Panc1 (cell line): ENCODE results near the gene ATP8B3. TPM values are rescaled to one million over a fixed set of nuclear protein-coding genes. Genes with fewer than 3 reads are reported as not detected.

Experiments used
- ATAC-seq: fragments of 200-7000 bp; cut with Tn5 transposase; 2 replicates; pipeline ENCODE4 v1.9.1; 2020; ENCODE audit warnings: mild to moderate bottlenecking, moderate library complexity
- BruUV-seq: library from RNA; stranded (reverse); fragments of 400-500 nt; replicated peaks from 2 replicates; lab custom pipeline; 2021; lab: Mats Ljungman, UMichigan
- CTCF ChIA-PET: fragments of 300-600 bp; sonication (Branson Sonifier 250); formaldehyde crosslinking; loops from one replicate; lab custom pipeline; 2022; ENCODE audit warnings: antibody characterized with exemption; lab: Charles Lee
- POLR2A ChIA-PET: fragments of 300-600 bp; sonication (Branson Sonifier 250); formaldehyde crosslinking; loops from one replicate; lab custom pipeline; 2022; ENCODE audit warnings: antibody characterized with exemption; lab: Charles Lee
- DNase-seq: peaks from one replicate; pipeline ENCODE4 v3.0.0-alpha.2; 2010; ENCODE audit warnings: low read depth, low spot score
- H3K27ac ChIP-seq: 2 replicates; pipeline ENCODE4 v1.5.1; 2011; ENCODE audit warnings: mild to moderate bottlenecking, low read length, inconsistent platforms
- H3K27me3 ChIP-seq: fragments of 200-500 bp; sonication (Bioruptor generic); 2 replicates; pipeline ENCODE4 v1.6.0; 2014; ENCODE audit warnings: low read length, inconsistent platforms; ENCODE audit not compliant: control insufficient read depth, insufficient read depth
- H3K36me3 ChIP-seq: fragments of 200-500 bp; sonication (Bioruptor generic); 2 replicates; pipeline ENCODE4 v1.5.1; 2014; ENCODE audit warnings: inconsistent platforms, mild to moderate bottlenecking, low read length, moderate library complexity; ENCODE audit not compliant: control insufficient read depth, insufficient read depth
- H3K4me1 ChIP-seq: 2 replicates; pipeline ENCODE4 v1.5.1; 2011; ENCODE audit warnings: inconsistent platforms, mild to moderate bottlenecking, low read length, moderate library complexity; ENCODE audit not compliant: control insufficient read depth, insufficient read depth
- H3K4me3 ChIP-seq, 2 experiments: 2 replicates each; pipeline ENCODE4 v1.5.1; 2011 to 2012; ENCODE audit warnings: low read depth in 2 of 2, low read length in 2 of 2, mild to moderate bottlenecking in 2 of 2, inconsistent platforms in 1 of 2, moderate library complexity in 1 of 2
- H3K9me3 ChIP-seq: fragments of 200-500 bp; sonication (Bioruptor generic); 2 replicates; pipeline ENCODE4 v1.5.1; 2014; ENCODE audit warnings: low read depth, mild to moderate bottlenecking, inconsistent platforms, low read length, moderate library complexity; ENCODE audit not compliant: control insufficient read depth, insufficient read depth
- POLR2AphosphoS5 ChIP-seq: IDR thresholded peaks from 2 replicates; pipeline ENCODE4 v1.6.1; 2012; ENCODE audit warnings: mild to moderate bottlenecking, low read depth, low read length, moderate library complexity
- SIN3A ChIP-seq: IDR thresholded peaks from 2 replicates; pipeline ENCODE4 v1.6.1; 2012; ENCODE audit warnings: low read depth, mild to moderate bottlenecking, low read length, moderate library complexity, borderline replicate concordance; ENCODE audit not compliant: insufficient read depth
- TCF7L2 ChIP-seq: IDR thresholded peaks from 2 replicates; pipeline ENCODE4 v1.6.1; 2011; ENCODE audit warnings: mild to moderate bottlenecking, low read depth, low read length, inconsistent platforms
- in situ Hi-C: cut with HindIII; loops from 2 replicates; pipeline ENCODE4 v1.10.0; 2016; ENCODE audit warnings: low sequenced_read_pairs, low pct_unique_long_range_greater_than_20kb
- intact Hi-C: fragments of 100-400 bp; cut with micrococcal nuclease; formaldehyde crosslinking; loops from one replicate; pipeline ENCODE4 v1.10.0; 2022; ENCODE audit not compliant: unreplicated experiment
- total RNA-seq: library from RNA; stranded (reverse); gene quantifications from one replicate; pipeline ENCODE4 v1.2.1, GENCODE V29; 2021; ENCODE audit not compliant: unreplicated experiment
- TF ChIP-seq, protein P1 (sequence below): fragments of 450-650 bp; IDR thresholded peaks from 2 replicates; pipeline ENCODE4 v1.5.1; 2017; ENCODE audit warnings: mild to moderate bottlenecking
- TF ChIP-seq, protein P2 (sequence below), 2 experiments: IDR thresholded peaks; 2 replicates each; pipeline ENCODE4 v1.6.1; 2011 to 2012; ENCODE audit warnings: low read depth in 2 of 2, control low read depth in 1 of 2, low read length in 1 of 2, mild to moderate bottlenecking in 1 of 2, moderate library complexity in 1 of 2; ENCODE audit not compliant: insufficient read depth in 1 of 2

Gene ATP8B3
- total RNA-seq, 1 experiment from 2014 or later: 67.7 TPM

- Histone ChIP-seq H3K4me1 (peaks cover 54% of the 10 kb centered on the region), H3K4me3 (no peak overlapping the region), H3K27me3 (no peaks in the 10 kb centered on the region), H3K36me3 (peaks cover 6% of the 10 kb centered on the region; the same call in 1 of the 2 replicates), H3K9me3 (no peaks in the 10 kb centered on the region), H3K27ac (no peak overlapping the region; the same call in 1 of the 2 replicates)
- POLR2A ChIA-PET: no interaction called here
- intact Hi-C loops (no loop called here), in situ Hi-C loops (no loop called here)
- CTCF ChIA-PET: interaction anchor here (0.6 to 1.0 kb wide), 2 partner anchors 15 to 18 kb away, joined by 3 to 7 read pairs; no protein-coding TSS in a partner anchor
- no peak for ATAC-seq
- TF ChIP-seq, protein P1, sequence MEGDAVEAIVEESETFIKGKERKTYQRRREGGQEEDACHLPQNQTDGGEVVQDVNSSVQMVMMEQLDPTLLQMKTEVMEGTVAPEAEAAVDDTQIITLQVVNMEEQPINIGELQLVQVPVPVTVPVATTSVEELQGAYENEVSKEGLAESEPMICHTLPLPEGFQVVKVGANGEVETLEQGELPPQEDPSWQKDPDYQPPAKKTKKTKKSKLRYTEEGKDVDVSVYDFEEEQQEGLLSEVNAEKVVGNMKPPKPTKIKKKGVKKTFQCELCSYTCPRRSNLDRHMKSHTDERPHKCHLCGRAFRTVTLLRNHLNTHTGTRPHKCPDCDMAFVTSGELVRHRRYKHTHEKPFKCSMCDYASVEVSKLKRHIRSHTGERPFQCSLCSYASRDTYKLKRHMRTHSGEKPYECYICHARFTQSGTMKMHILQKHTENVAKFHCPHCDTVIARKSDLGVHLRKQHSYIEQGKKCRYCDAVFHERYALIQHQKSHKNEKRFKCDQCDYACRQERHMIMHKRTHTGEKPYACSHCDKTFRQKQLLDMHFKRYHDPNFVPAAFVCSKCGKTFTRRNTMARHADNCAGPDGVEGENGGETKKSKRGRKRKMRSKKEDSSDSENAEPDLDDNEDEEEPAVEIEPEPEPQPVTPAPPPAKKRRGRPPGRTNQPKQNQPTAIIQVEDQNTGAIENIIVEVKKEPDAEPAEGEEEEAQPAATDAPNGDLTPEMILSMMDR: peak; percentile 57
- TF ChIP-seq, protein P2, sequence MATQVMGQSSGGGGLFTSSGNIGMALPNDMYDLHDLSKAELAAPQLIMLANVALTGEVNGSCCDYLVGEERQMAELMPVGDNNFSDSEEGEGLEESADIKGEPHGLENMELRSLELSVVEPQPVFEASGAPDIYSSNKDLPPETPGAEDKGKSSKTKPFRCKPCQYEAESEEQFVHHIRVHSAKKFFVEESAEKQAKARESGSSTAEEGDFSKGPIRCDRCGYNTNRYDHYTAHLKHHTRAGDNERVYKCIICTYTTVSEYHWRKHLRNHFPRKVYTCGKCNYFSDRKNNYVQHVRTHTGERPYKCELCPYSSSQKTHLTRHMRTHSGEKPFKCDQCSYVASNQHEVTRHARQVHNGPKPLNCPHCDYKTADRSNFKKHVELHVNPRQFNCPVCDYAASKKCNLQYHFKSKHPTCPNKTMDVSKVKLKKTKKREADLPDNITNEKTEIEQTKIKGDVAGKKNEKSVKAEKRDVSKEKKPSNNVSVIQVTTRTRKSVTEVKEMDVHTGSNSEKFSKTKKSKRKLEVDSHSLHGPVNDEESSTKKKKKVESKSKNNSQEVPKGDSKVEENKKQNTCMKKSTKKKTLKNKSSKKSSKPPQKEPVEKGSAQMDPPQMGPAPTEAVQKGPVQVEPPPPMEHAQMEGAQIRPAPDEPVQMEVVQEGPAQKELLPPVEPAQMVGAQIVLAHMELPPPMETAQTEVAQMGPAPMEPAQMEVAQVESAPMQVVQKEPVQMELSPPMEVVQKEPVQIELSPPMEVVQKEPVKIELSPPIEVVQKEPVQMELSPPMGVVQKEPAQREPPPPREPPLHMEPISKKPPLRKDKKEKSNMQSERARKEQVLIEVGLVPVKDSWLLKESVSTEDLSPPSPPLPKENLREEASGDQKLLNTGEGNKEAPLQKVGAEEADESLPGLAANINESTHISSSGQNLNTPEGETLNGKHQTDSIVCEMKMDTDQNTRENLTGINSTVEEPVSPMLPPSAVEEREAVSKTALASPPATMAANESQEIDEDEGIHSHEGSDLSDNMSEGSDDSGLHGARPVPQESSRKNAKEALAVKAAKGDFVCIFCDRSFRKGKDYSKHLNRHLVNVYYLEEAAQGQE (IDR thresholded peaks at IDR 0.05; ENCODE audit: insufficient read depth in 1 of 2, low read depth in 2 of 2, low read length in 1 of 2): no peak
- no peak for DNase-seq
- no TSS peak for BruUV-seq
Observed at GRCh38 chr19:1843646-1844394, 31.7 kb upstream of the ATP8B3 start.

- H3K36me3 ChIP-seq: peaks cover 6% of the 10 kb centered on the region; the same call in 1 of the 2 replicates
Observed at GRCh38 chr19:1843116-1843515, 31.0 kb upstream of the ATP8B3 start.

More at GRCh38 chr19:1843116-1843515, 31.0 kb upstream of the ATP8B3 start:
- TF ChIP-seq POLR2AphosphoS5 (no peak), SIN3A (no peak), TCF7L2 (no peak)
- TF ChIP-seq, protein P1: no peak
- TF ChIP-seq, protein P2 (IDR thresholded peaks at IDR 0.05; ENCODE audit: insufficient read depth in 1 of 2, low read depth in 2 of 2, low read length in 1 of 2): no peak
- H3K9me3 ChIP-seq: no peaks in the 10 kb centered on the region
- H3K27me3 ChIP-seq: no peaks in the 10 kb centered on the region
- intact Hi-C loops: no loop called here
- in situ Hi-C loops: no loop called here
- ATAC-seq (no peak), DNase-seq (no peak)
- BruUV-seq: no TSS peak
- H3K4me3 ChIP-seq: no peak overlapping the region
- no peak overlapping the region; the same call in 1 of the 2 replicates for H3K27ac ChIP-seq
- ChIA-PET POLR2A (no interaction called here), CTCF (interaction anchor here (0.6 to 1.0 kb wide), 2 partner anchors 16 to 17 kb away, joined by 3 to 7 read pairs; no protein-coding TSS in a partner anchor)
- peaks cover 54% of the 10 kb centered on the region for H3K4me1 ChIP-seq
